Measurements from ENCODE around the gene TMEM72.

TMEM72 gene

DNA sequence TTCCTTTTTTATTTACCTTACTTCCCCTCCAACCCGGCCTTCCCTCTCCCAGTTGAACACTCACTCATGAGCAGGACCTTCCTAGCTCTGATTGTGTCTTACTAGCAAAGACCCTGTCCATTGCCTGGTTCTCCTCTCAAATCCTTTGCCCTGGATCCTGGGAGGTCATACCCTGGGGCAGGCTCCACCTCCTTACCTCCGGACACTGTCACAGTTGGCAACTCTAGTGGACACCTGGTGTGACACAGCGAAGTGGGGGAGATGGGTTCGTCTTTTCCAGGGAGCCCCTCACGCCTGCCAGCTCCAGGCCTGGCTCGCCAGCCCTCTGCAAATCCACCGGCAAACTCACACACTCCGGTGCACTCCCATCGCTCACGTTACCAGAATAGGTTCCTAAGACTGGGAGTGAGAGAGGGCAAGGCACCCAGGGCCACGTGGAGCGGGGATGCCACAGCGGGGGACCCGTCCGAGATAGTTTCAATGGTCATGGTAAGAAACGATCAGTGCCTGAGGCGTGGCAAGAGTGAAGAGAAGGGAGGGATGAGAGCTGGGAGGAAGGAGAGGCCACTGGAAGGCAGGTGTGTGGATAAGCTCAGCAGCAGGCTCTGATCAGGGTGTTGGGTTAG, 30.9 kb upstream of the TMEM72 start:
- CTCF ChIA-PET: no interaction called here
- POLR2A ChIA-PET (ENCODE audit: low non-redundant PET): no interaction called here
- H3K27ac ChIP-seq: no peak overlapping the region
- no peak for DNase-seq (ENCODE audit: low spot score)
- TF ChIP-seq, protein P1, sequence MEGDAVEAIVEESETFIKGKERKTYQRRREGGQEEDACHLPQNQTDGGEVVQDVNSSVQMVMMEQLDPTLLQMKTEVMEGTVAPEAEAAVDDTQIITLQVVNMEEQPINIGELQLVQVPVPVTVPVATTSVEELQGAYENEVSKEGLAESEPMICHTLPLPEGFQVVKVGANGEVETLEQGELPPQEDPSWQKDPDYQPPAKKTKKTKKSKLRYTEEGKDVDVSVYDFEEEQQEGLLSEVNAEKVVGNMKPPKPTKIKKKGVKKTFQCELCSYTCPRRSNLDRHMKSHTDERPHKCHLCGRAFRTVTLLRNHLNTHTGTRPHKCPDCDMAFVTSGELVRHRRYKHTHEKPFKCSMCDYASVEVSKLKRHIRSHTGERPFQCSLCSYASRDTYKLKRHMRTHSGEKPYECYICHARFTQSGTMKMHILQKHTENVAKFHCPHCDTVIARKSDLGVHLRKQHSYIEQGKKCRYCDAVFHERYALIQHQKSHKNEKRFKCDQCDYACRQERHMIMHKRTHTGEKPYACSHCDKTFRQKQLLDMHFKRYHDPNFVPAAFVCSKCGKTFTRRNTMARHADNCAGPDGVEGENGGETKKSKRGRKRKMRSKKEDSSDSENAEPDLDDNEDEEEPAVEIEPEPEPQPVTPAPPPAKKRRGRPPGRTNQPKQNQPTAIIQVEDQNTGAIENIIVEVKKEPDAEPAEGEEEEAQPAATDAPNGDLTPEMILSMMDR (conservative IDR thresholded peaks at IDR 0.05; ENCODE audit: low read depth): no peak

DNA sequence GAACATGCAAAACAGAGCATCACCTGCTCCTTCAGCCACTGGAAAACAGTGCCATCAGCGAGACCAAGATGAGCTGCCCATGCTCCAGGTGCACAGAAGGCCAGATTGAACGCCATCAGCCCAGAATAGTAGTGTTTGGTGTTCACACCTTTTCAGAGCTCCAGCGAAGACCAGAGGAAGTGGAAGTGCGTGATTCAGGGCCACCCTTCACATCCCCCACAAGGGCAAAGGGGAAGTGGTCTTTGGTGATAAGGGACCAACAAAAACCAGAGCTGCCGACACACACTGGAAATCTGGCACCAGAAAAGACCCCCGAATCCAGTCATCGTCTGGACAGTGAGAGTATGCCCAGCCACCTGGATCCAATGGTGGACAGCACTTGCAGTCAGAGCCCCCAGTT, 29.5 kb upstream of the TMEM72 start:
- CTCF ChIA-PET: interaction anchor here (1.0 kb wide), 1 partner anchor 16 kb away, joined by 5 read pairs; no protein-coding TSS in a partner anchor

GRCh38 chr10:44882166-44882720, 28.9 kb upstream of the TMEM72 start:
- TF ChIP-seq, protein P1 (conservative IDR thresholded peaks at IDR 0.05; ENCODE audit: low read depth): no peak
- CTCF ChIA-PET: interaction anchor here (1.0 kb wide), 1 partner anchor 17 kb away, joined by 5 read pairs; no protein-coding TSS in a partner anchor
- no peak overlapping the region for H3K27ac ChIP-seq
- POLR2A ChIA-PET (ENCODE audit: low non-redundant PET): no interaction called here
- DNase-seq (ENCODE audit: low spot score): no peak

More for the DNA sequence above, 29.5 kb upstream of the TMEM72 start:
- POLR2A ChIA-PET (ENCODE audit: low non-redundant PET): no interaction called here
- DNase-seq (ENCODE audit: low spot score): no peak
- TF ChIP-seq, protein P1 (conservative IDR thresholded peaks at IDR 0.05; ENCODE audit: low read depth): no peak
- H3K27ac ChIP-seq: no peak overlapping the region

- ChIA-PET POLR2A (ENCODE audit: low non-redundant PET) (no interaction called here), CTCF (no interaction called here)
- DNase-seq (ENCODE audit: low spot score): no peak
- no peak overlapping the region for H3K27ac ChIP-seq
- TF ChIP-seq, protein P1 (conservative IDR thresholded peaks at IDR 0.05; ENCODE audit: low read depth): no peak
Measured at GRCh38 chr10:44883593-44884331, 27.4 kb upstream of the TMEM72 start.

DNA sequence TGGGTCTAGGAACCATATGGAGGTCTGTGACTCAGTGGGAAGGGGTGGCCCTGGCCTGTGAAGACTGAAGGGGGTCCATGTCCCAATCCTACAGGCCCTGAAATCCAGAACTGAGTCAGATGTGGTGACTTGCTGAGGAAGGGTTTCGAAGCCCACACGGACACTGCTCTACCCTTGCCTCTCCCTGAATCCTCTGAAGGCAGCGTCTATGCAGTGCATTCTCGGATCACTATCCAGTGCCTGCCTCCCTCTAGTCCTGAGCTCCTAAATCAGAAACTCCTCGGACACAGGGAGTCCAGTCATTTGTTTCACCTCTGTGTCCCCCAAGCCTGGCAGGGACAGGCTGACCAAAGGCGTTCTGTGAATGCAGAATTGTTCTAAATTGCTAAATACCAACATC, 25.4 kb upstream of the TMEM72 start:
- TF ChIP-seq, protein P1 (conservative IDR thresholded peaks at IDR 0.05; ENCODE audit: low read depth): no peak
- POLR2A ChIA-PET (ENCODE audit: low non-redundant PET): no interaction called here
- no peak overlapping the region for H3K27ac ChIP-seq
- no peak for DNase-seq (ENCODE audit: low spot score)
- CTCF ChIA-PET: no interaction called here

GRCh38 chr10:44886966-44887365, 24.2 kb upstream of the TMEM72 start:
- POLR2A ChIA-PET (ENCODE audit: low non-redundant PET): no interaction called here
- CTCF ChIA-PET: interaction anchor here (0.6 kb wide), 1 partner anchor 9 kb away, joined by 3 read pairs; no protein-coding TSS in a partner anchor
- no peak for DNase-seq (ENCODE audit: low spot score)

More at GRCh38 chr10:44886966-44887365, 24.2 kb upstream of the TMEM72 start:
- TF ChIP-seq, protein P1 (conservative IDR thresholded peaks at IDR 0.05; ENCODE audit: low read depth): no peak
- H3K27ac ChIP-seq: no peak overlapping the region

Data from RWPE1 (cell line).